ENCODE measurements around the gene LAMA3.

Gene LAMA3

GRCh38 chr18:23689031-23689615 lies at the start of gene LAMA3:
LAMA3 (plus strand) TSS chr18:23689453; CDS start chr18:23689684, 231 bp downstream.
- DNase-seq (ENCODE audit: low read depth in 2 of 2): no peak

GRCh38 chr18:23640052-23640451 lies 49.2 kb upstream of the LAMA3 start:
- DNase-seq (ENCODE audit: low read depth in 2 of 2): no peak

GRCh38 chr18:23641143-23641720 lies 48.0 kb upstream of the LAMA3 start:
- DNase-seq (ENCODE audit: low read depth in 2 of 2): no peak

GRCh38 chr18:23641937-23642666 lies 47.2 kb upstream of the LAMA3 start:
- DNase-seq (ENCODE audit: low read depth in 2 of 2): no peak

- DNase-seq (ENCODE audit: low read depth in 2 of 2): no peak
Observed at GRCh38 chr18:23643815-23644490, 45.3 kb upstream of the LAMA3 start.

- DNase-seq (ENCODE audit: low read depth in 2 of 2): no peak
Observed at GRCh38 chr18:23645568-23646175, 43.6 kb upstream of the LAMA3 start.

GRCh38 chr18:23646282-23646681 lies 43.0 kb upstream of the LAMA3 start:
- DNase-seq (ENCODE audit: low read depth in 2 of 2): no peak

GRCh38 chr18:23648456-23648855 lies 40.8 kb upstream of the LAMA3 start:
- DNase-seq (ENCODE audit: low read depth in 2 of 2): no peak

- DNase-seq (ENCODE audit: low read depth in 2 of 2): no peak
Observed at GRCh38 chr18:23648940-23649607, 40.2 kb upstream of the LAMA3 start.

GRCh38 chr18:23650968-23651927 lies 38.0 kb upstream of the LAMA3 start:
- DNase-seq (ENCODE audit: low read depth in 2 of 2): no peak

- DNase-seq (ENCODE audit: low read depth in 2 of 2): no peak
Observed at GRCh38 chr18:23652232-23652631, 37.0 kb upstream of the LAMA3 start.

GRCh38 chr18:23658285-23658684 lies 31.0 kb upstream of the LAMA3 start:
- no peak for DNase-seq (ENCODE audit: low read depth in 2 of 2)

GRCh38 chr18:23661735-23662308 lies 27.4 kb upstream of the LAMA3 start:
- no peak for DNase-seq (ENCODE audit: low read depth in 2 of 2)

GRCh38 chr18:23662309-23663263 lies 26.7 kb upstream of the LAMA3 start, which contains the start of gene ANKRD29:
ANKRD29 (minus strand) TSS chr18:23662911; CDS start chr18:23662730, 181 bp downstream.
- DNase-seq (ENCODE audit: low read depth in 2 of 2): peak in 1 of 2 donors; percentile 20

- DNase-seq (ENCODE audit: low read depth in 2 of 2): no peak
Observed at GRCh38 chr18:23664674-23665073, 24.6 kb upstream of the LAMA3 start.

- no peak for DNase-seq (ENCODE audit: low read depth in 2 of 2)
Observed at GRCh38 chr18:23667114-23667513, 22.1 kb upstream of the LAMA3 start.

GRCh38 chr18:23668731-23669130 lies 20.5 kb upstream of the LAMA3 start:
- no peak for DNase-seq (ENCODE audit: low read depth in 2 of 2)

GRCh38 chr18:23669202-23669766 lies 20.0 kb upstream of the LAMA3 start:
- no peak for DNase-seq (ENCODE audit: low read depth in 2 of 2)

Data from activated CD4-positive, alpha-beta T cell treated with anti-CD3 and anti-CD28 coated beads for 24 hours (primary cell).